ENCODE data around the gene DNAJC18.
"Not testable (repeated sequence)": the region's sequence is repeated elsewhere in the genome, so short reads cannot be mapped to it uniquely, and the experiment has no call there.

Gene DNAJC18

GRCh38 chr5:139481122-139481533 is 41.8 kb upstream of the DNAJC18 start:
- Histone ChIP-seq H3K4me1 (peaks cover 6% of the 10 kb centered on the region), H3K9me3 (no peaks in the 10 kb centered on the region), H3K4me3 (ENCODE audit: low read depth, low read length) (no peak overlapping the region), H3K36me3 (no peaks in the 10 kb centered on the region), H3K27me3 (no peaks in the 10 kb centered on the region)
- no peak for DNase-seq
- TF ChIP-seq, protein P1, sequence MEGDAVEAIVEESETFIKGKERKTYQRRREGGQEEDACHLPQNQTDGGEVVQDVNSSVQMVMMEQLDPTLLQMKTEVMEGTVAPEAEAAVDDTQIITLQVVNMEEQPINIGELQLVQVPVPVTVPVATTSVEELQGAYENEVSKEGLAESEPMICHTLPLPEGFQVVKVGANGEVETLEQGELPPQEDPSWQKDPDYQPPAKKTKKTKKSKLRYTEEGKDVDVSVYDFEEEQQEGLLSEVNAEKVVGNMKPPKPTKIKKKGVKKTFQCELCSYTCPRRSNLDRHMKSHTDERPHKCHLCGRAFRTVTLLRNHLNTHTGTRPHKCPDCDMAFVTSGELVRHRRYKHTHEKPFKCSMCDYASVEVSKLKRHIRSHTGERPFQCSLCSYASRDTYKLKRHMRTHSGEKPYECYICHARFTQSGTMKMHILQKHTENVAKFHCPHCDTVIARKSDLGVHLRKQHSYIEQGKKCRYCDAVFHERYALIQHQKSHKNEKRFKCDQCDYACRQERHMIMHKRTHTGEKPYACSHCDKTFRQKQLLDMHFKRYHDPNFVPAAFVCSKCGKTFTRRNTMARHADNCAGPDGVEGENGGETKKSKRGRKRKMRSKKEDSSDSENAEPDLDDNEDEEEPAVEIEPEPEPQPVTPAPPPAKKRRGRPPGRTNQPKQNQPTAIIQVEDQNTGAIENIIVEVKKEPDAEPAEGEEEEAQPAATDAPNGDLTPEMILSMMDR (IDR thresholded peaks at IDR 0.05; ENCODE audit: low read depth, low read length) = no peak

DNA sequence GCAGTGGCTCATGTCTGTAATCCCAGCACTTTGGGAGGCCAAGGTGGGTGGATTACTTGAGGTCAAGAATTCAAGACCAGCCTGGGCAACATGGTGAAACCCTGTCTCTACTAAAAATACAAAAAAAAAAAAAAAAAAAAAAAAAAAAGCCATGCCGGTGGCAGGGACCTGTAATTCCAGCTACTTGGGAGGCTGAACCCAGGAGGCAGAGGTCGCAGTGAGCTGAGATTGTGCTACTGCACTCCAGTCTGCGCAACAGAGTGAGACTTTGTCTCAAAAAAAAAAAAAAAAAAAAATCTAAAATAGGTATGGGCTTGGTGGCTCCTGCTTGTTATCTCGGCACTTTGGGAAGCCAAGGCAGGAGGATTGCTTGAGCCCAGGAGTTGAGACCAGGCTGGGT is 40.4 kb upstream of the DNAJC18 start:
- not testable (repeated sequence) for H3K27me3 ChIP-seq; DNase-seq; H3K4me3 ChIP-seq (ENCODE audit: low read depth, low read length); H3K36me3 ChIP-seq; H3K9me3 ChIP-seq; H3K4me1 ChIP-seq

DNA sequence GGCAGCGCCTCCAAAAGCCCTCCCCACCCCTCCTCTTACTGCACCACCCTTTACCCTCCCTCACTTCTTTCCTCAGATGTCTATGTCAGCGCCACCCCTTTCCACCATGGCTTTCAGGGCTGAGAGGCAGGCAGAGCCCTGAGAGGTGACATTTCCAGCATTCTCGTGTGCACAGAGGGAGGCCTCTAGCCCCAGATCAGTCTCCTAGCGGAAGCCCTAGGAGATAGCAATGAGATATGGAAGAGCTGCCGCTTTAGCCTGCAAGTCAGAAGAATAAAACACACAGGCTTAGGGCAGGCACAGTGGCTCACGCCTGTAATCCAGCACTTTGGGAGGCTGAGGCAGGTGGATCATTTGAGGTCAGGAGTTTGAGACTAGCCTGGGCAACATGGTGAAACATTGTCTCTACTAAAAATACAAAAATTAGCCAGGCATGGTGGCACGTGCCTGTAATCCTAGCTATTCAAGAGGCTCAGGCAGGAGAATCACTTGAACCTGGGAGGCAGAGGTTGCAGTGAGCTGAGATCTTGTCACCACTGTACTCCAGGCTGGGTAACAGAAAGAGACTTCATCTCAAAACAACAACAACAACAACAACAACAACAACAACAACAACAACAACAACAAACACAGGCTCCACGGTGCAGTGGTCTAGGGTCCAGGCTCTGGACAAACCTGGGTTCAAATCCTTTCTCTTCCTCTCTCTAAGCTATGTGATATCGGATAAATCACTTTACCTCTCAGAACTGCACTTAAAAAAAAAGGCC is 39.5 kb upstream of the DNAJC18 start:
- H3K27me3 ChIP-seq; DNase-seq; H3K4me3 ChIP-seq (ENCODE audit: low read depth, low read length); H3K4me1 ChIP-seq; H3K9me3 ChIP-seq; H3K36me3 ChIP-seq: not testable (repeated sequence)

DNA sequence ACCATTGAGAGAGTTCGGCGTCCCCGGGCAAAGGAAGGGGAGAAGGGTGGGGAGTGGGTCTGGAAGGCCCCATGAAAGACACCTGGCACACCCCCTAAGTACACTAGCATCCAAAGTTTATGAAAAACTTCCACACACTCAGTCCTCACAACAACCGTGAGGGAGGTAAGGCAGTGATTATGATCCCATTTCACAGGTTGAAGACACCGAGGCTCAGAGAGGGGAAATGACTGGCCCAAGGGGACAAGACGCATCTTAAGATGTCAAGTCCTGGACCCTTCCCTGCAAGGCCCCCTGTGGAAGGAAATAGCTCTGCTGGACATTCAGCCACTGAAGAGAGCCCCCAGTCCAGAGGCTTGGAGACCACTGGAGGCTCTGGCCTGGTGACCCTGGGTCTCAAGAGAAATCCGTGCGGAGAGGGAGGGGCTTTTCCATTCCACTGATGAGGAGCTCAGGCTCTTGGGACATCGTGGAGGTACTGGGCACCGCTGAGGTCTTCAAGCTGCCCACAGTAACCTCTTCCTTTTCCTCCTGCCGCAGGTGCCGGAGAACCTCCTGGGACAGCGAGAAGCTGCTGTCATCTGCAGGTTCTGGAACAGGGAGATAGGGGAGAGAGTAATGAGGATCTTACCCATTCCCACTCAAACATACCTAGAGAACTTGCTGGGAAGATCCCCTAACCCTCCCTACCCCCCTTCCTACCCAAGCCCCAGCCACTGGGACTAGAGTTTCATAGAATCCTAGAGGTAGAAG is 36.7 kb upstream of the DNAJC18 start:
- TF ChIP-seq, protein P1 (IDR thresholded peaks at IDR 0.05; ENCODE audit: low read depth, low read length) = no peak
- Histone ChIP-seq H3K4me1 (no peaks in the 10 kb centered on the region), H3K36me3 (no peaks in the 10 kb centered on the region), H3K4me3 (ENCODE audit: low read depth, low read length) (no peak overlapping the region), H3K27me3 (no peaks in the 10 kb centered on the region), H3K9me3 (no peaks in the 10 kb centered on the region)
- no peak for DNase-seq

- H3K4me1 ChIP-seq = no peaks in the 10 kb centered on the region
- TF ChIP-seq, protein P1 (IDR thresholded peaks at IDR 0.05; ENCODE audit: low read depth, low read length) = no peak
- DNase-seq = no peak
- no peaks in the 10 kb centered on the region for H3K27me3 ChIP-seq
- H3K36me3 ChIP-seq = no peaks in the 10 kb centered on the region
- no peaks in the 10 kb centered on the region for H3K9me3 ChIP-seq
- H3K4me3 ChIP-seq (ENCODE audit: low read depth, low read length) = no peak overlapping the region
These were observed 35.8 kb upstream of the DNAJC18 start for GRCh38 chr5:139474890-139475791.

DNA sequence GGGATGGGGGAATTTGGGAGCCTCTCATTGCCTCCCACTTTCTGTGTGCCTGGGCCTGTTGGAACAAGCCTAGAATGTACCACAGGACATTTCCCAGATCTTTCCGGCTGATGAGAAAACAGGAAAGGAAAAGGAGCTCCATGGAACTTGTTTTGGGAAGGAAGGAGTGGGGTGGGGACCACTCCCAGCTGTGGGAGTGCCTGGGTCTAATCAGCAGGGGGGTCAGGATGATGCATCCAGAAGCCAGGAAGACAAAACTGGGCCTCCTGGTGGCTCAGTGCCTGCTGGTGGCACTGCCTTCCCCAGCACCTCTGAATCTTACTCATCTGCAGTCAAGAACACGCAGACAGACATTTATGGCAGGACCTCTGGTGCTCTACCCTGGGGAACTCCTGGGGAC is 34.2 kb upstream of the DNAJC18 start:
- no peak overlapping the region for H3K4me3 ChIP-seq (ENCODE audit: low read depth, low read length)
- no peaks in the 10 kb centered on the region for H3K4me1 ChIP-seq
- H3K27me3 ChIP-seq = no peaks in the 10 kb centered on the region
- no peak for DNase-seq
- H3K36me3 ChIP-seq = no peaks in the 10 kb centered on the region
- TF ChIP-seq, protein P1 (IDR thresholded peaks at IDR 0.05; ENCODE audit: low read depth, low read length) = no peak
- H3K9me3 ChIP-seq = no peaks in the 10 kb centered on the region

Measured in BE2C (cell line).